Neural cell (in vitro differentiated cells): ENCODE data around the gene VEPH1.

ENCODE experiments used
- EP300 ChIP-seq: fragments of 450-650 bp; conservative IDR thresholded peaks from 2 replicates; pipeline ENCODE4 v1.6.1; 2014; ENCODE audit warnings: antibody characterized with exemption, mild to moderate bottlenecking, moderate library complexity; ENCODE audit not compliant: poor library complexity, severe bottlenecking
- EZH2 ChIP-seq: fragments of 200-600, 300-800 bp; shearing (Covaris generic), sonication (generic); IDR thresholded peaks from 2 replicates; pipeline ENCODE4 v1.6.1; 2014; ENCODE audit warnings: antibody characterized with exemption, low read length, borderline replicate concordance, mild to moderate bottlenecking; ENCODE audit not compliant: insufficient read depth, poor library complexity, severe bottlenecking
- MXI1 ChIP-seq: fragments of 450-650 bp; conservative IDR thresholded peaks from 2 replicates; pipeline ENCODE4 v1.6.1; 2014; ENCODE audit warnings: antibody characterized with exemption, mild to moderate bottlenecking; ENCODE audit not compliant: poor library complexity, severe bottlenecking
- POLR2AphosphoS5 ChIP-seq: IDR thresholded peaks from 2 replicates; pipeline ENCODE4 v1.6.1; 2012
- RAD21 ChIP-seq: fragments of 450-650 bp; conservative IDR thresholded peaks from 2 replicates; pipeline ENCODE4 v1.6.1; 2014; ENCODE audit warnings: antibody characterized with exemption, mild to moderate bottlenecking, moderate library complexity
- TAF1 ChIP-seq: IDR thresholded peaks from 2 replicates; pipeline ENCODE4 v1.6.1; 2012; ENCODE audit warnings: low read depth
- TF ChIP-seq, protein P1 (sequence below): fragments of 450-650 bp; IDR thresholded peaks from 2 replicates; pipeline ENCODE4 v1.5.1; 2014; ENCODE audit warnings: antibody characterized with exemption, mild to moderate bottlenecking, moderate library complexity; ENCODE audit not compliant: poor library complexity, severe bottlenecking
- TF ChIP-seq, protein P2 (sequence below): IDR thresholded peaks from 2 replicates; pipeline ENCODE4 v1.6.1; 2012; ENCODE audit warnings: borderline replicate concordance

DNA sequence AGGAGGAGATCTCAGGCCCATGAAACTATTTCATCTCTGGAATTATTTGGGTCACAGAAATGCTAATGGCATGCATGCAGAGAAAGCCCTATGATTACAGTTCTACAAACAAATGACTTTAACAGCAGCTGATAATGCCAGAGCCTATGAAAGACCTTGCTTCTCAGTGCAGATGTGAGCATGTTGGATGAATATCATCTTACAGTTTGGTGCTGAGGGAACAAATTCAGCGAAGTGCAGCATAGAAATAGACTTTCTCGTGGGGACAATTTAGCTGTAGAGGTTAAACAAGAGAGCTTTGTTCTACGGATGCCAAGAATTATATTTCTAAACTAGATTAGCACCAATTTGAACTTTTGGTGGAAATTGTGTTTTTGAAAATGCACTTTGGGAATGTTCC lies 38.9 kb downstream of the VEPH1 start:
- TF ChIP-seq, protein P1, sequence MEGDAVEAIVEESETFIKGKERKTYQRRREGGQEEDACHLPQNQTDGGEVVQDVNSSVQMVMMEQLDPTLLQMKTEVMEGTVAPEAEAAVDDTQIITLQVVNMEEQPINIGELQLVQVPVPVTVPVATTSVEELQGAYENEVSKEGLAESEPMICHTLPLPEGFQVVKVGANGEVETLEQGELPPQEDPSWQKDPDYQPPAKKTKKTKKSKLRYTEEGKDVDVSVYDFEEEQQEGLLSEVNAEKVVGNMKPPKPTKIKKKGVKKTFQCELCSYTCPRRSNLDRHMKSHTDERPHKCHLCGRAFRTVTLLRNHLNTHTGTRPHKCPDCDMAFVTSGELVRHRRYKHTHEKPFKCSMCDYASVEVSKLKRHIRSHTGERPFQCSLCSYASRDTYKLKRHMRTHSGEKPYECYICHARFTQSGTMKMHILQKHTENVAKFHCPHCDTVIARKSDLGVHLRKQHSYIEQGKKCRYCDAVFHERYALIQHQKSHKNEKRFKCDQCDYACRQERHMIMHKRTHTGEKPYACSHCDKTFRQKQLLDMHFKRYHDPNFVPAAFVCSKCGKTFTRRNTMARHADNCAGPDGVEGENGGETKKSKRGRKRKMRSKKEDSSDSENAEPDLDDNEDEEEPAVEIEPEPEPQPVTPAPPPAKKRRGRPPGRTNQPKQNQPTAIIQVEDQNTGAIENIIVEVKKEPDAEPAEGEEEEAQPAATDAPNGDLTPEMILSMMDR, result no peak
- TF ChIP-seq EP300 (no peak), TAF1 (no peak), RAD21 (no peak), MXI1 (no peak), POLR2AphosphoS5 (no peak), EZH2 (no peak)
- TF ChIP-seq, protein P2, sequence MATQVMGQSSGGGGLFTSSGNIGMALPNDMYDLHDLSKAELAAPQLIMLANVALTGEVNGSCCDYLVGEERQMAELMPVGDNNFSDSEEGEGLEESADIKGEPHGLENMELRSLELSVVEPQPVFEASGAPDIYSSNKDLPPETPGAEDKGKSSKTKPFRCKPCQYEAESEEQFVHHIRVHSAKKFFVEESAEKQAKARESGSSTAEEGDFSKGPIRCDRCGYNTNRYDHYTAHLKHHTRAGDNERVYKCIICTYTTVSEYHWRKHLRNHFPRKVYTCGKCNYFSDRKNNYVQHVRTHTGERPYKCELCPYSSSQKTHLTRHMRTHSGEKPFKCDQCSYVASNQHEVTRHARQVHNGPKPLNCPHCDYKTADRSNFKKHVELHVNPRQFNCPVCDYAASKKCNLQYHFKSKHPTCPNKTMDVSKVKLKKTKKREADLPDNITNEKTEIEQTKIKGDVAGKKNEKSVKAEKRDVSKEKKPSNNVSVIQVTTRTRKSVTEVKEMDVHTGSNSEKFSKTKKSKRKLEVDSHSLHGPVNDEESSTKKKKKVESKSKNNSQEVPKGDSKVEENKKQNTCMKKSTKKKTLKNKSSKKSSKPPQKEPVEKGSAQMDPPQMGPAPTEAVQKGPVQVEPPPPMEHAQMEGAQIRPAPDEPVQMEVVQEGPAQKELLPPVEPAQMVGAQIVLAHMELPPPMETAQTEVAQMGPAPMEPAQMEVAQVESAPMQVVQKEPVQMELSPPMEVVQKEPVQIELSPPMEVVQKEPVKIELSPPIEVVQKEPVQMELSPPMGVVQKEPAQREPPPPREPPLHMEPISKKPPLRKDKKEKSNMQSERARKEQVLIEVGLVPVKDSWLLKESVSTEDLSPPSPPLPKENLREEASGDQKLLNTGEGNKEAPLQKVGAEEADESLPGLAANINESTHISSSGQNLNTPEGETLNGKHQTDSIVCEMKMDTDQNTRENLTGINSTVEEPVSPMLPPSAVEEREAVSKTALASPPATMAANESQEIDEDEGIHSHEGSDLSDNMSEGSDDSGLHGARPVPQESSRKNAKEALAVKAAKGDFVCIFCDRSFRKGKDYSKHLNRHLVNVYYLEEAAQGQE, result no peak
